PFSK-1 (cell line): Measurements from ENCODE around the gene CTPS1.

Experiments
- POLR2AphosphoS5 ChIP-seq: IDR thresholded peaks from 2 replicates; pipeline ENCODE4 v1.6.1; 2012; ENCODE audit warnings: low read depth, mild to moderate bottlenecking, control low read depth, low read length, moderate library complexity
- REST ChIP-seq, 2 experiments: IDR thresholded peaks; 2 replicates each; pipeline versions ENCODE4 v1.6.1 to v1.8.0; 2011 to 2012; ENCODE audit warnings: low read depth in 2 of 2, low read length in 2 of 2, control low read depth in 1 of 2, inconsistent platforms in 1 of 2, mild to moderate bottlenecking in 1 of 2, moderate library complexity in 1 of 2; ENCODE audit not compliant: insufficient read depth in 1 of 2
- TAF1 ChIP-seq: IDR thresholded peaks from 2 replicates; pipeline ENCODE4 v1.6.1; 2012; ENCODE audit warnings: low read length, control low read depth, borderline replicate concordance; ENCODE audit not compliant: insufficient read depth

GRCh38 chr1:40936931-40937339, 42.6 kb upstream of the CTPS1 start:
- TF ChIP-seq REST (IDR thresholded peaks at IDR 0.05; ENCODE audit: insufficient read depth in 1 of 2, low read depth in 2 of 2, low read length in 2 of 2): no peak
- no peak for TF ChIP-seq POLR2AphosphoS5
- no peak for TF ChIP-seq TAF1
